Prostate gland (tissue), 2 donors: ENCODE results near the gene TTC1. TPM values are rescaled to one million over a fixed set of nuclear protein-coding genes. Genes with fewer than 3 reads are reported as not detected.
A peak's percentile ranks its signal among the peaks of the same experiment; 100 is the strongest.
"Not testable (repeated sequence)": the region's sequence is repeated elsewhere in the genome, so short reads cannot be mapped to it uniquely, and the experiment has no call there.

Experiments
- DNase-seq: peaks from one replicate; pipeline ENCODE4 v3.0.0-alpha.2; 2019; ENCODE audit warnings: low spot score
- H3K27ac ChIP-seq, 2 donors: fragments of 200-600 bp; sonication (generic); 2 replicates each; pipeline ENCODE4 v1.5.1; 2017 to 2019
- H3K27me3 ChIP-seq: fragments of 200-600 bp; sonication (generic); replicated peaks from 2 replicates; pipeline ENCODE4 v1.5.1; 2019; ENCODE audit not compliant: insufficient read depth
- H3K36me3 ChIP-seq, 2 donors: fragments of 200-600 bp; sonication (generic); 1 replicate in 1 of 2; 2 replicates in 1 of 2; pipeline versions ENCODE4 v1.5.1 to v1.8.1; 2017 to 2019
- H3K4me1 ChIP-seq: fragments of 200-600 bp; sonication (generic); replicated peaks from 2 replicates; pipeline ENCODE4 v1.5.1; 2019
- H3K4me3 ChIP-seq, 2 donors: fragments of 200-600 bp; sonication (generic); 2 replicates each; pipeline ENCODE4 v1.5.1; 2017 to 2019
- H3K9me3 ChIP-seq: fragments of 200-600 bp; sonication (generic); 2 replicates; pipeline ENCODE4 v1.5.1; 2017
- CTCF ChIP-seq, 4 experiments: fragments of 200-600 bp in 2 of 4; fragments of 450-650 bp in 2 of 4; sonication (generic) in 2 of 4; IDR thresholded peaks; 1 replicate in 3 of 4; 2 replicates in 1 of 4; pipeline ENCODE4 v1.5.1; 2016 to 2019; ENCODE audit warnings: antibody characterized with exemption in 4 of 4, mild to moderate bottlenecking in 2 of 4, moderate library complexity in 2 of 4
- POLR2A ChIP-seq: fragments of 450-650 bp; IDR thresholded peaks from one replicate; pipeline ENCODE4 v1.6.1; 2016; ENCODE audit warnings: antibody characterized with exemption, mild to moderate bottlenecking
- POLR2AphosphoS5 ChIP-seq: sonication (generic); formaldehyde crosslinking; IDR thresholded peaks from one replicate; pipeline ENCODE4 v1.6.1; 2017; ENCODE audit warnings: antibody characterized with exemption
- WGBS: methylation state at CpG from one replicate; pipeline ENCODE4 v1.1.5; 2018; 5-methylcytosine and 5-hydroxymethylcytosine counted together
- intact Hi-C: fragments of 100-400 bp; cut with DNase I; formaldehyde crosslinking; loops from one replicate; pipeline ENCODE4 v1.14.2; 2022
- total RNA-seq, 2 donors: library from RNA; depleted of rRNA; stranded (reverse); fragments of >200 nt; gene quantifications; one replicate each; pipeline ENCODE4 v1.1.0, GENCODE V29; 2016

The TTC1 gene
- total RNA-seq, 2 donors from 2014 or later = 30.6 to 34.2 TPM

- peak overlapping the region; percentile 73 to 78 for H3K27ac ChIP-seq
- H3K4me1 ChIP-seq = no peaks in the 10 kb centered on the region
- H3K36me3 ChIP-seq = peaks cover 0 to 5% of the 10 kb centered on the region in 2 donors
- DNase-seq = peak; percentile 89
- TF ChIP-seq CTCF (IDR thresholded peaks at IDR 0.05) (no peak), POLR2AphosphoS5 (peak; percentile 81), POLR2A (no peak)
- no peaks in the 10 kb centered on the region for H3K9me3 ChIP-seq
- intact Hi-C loops = no loop called here
- H3K4me3 ChIP-seq = peak overlapping the region in 1 of 2 donors; percentile 3
- H3K27me3 ChIP-seq = no peaks in the 10 kb centered on the region
- WGBS = 21% methylated on average over 9 of the region's 9 CpGs
Measured at GRCh38 chr5:160064995-160065614, 56.2 kb downstream of the TTC1 start.

GRCh38 chr5:160069120-160069519 is 60.2 kb downstream of the TTC1 start:
- H3K27ac ChIP-seq, H3K4me1 ChIP-seq, DNase-seq, H3K27me3 ChIP-seq, H3K36me3 ChIP-seq, H3K4me3 ChIP-seq, H3K9me3 ChIP-seq, intact Hi-C loops: not testable (repeated sequence)
- 85% methylated on average over 5 of the region's 5 CpGs for WGBS

- Histone ChIP-seq H3K9me3 (no peaks in the 10 kb centered on the region), H3K4me1 (no peaks in the 10 kb centered on the region), H3K36me3 (no peaks in the 10 kb centered on the region), H3K27me3 (no peaks in the 10 kb centered on the region), H3K4me3 (no peak overlapping the region), H3K27ac (no peak overlapping the region)
- intact Hi-C loops = no loop called here
- WGBS = 41% methylated on average over 8 of the region's 8 CpGs
- TF ChIP-seq CTCF (IDR thresholded peaks at IDR 0.05) = no peak
- no peak for TF ChIP-seq POLR2AphosphoS5
- DNase-seq = no peak
Measured at GRCh38 chr5:160071516-160071915, 62.6 kb downstream of the TTC1 start.

- intact Hi-C loops = no loop called here
- no peak for TF ChIP-seq CTCF (IDR thresholded peaks at IDR 0.05)
- TF ChIP-seq POLR2AphosphoS5 = no peak
- TF ChIP-seq POLR2A = no peak
- Histone ChIP-seq H3K4me1 (no peaks in the 10 kb centered on the region), H3K27ac (no peak overlapping the region), H3K9me3 (no peaks in the 10 kb centered on the region), H3K36me3 (no peaks in the 10 kb centered on the region), H3K4me3 (no peak overlapping the region), H3K27me3 (no peaks in the 10 kb centered on the region)
- WGBS = 31% methylated on average over 2 of the region's 2 CpGs
- no peak for DNase-seq
Measured at GRCh38 chr5:160071916-160072315, 63.0 kb downstream of the TTC1 start.

- peaks cover 5% of the 10 kb centered on the region for H3K4me1 ChIP-seq
- TF ChIP-seq POLR2AphosphoS5 = no peak
- no peak for TF ChIP-seq CTCF (IDR thresholded peaks at IDR 0.05)
- TF ChIP-seq POLR2A = no peak
- H3K27ac ChIP-seq = no peak overlapping the region
- intact Hi-C loops = no loop called here
- H3K36me3 ChIP-seq = no peaks in the 10 kb centered on the region
- no peak overlapping the region for H3K4me3 ChIP-seq
- no peaks in the 10 kb centered on the region for H3K9me3 ChIP-seq
- DNase-seq = no peak
- H3K27me3 ChIP-seq = no peaks in the 10 kb centered on the region
Measured at GRCh38 chr5:160075073-160075472, 66.1 kb downstream of the TTC1 start.
